Measurements from ENCODE around the gene GIPC2. TPM values are rescaled to one million over a fixed set of nuclear protein-coding genes. Genes with fewer than 3 reads are reported as not detected.
A peak's percentile ranks its signal among the peaks of the same experiment; 100 is the strongest.
"Not testable (repeated sequence)": the region's sequence is repeated elsewhere in the genome, so short reads cannot be mapped to it uniquely, and the experiment has no call there.

GIPC2 gene
- total and polyA plus RNA-seq, 5 donors: 1.3 to 1.8 (median 1.6) TPM

DNA sequence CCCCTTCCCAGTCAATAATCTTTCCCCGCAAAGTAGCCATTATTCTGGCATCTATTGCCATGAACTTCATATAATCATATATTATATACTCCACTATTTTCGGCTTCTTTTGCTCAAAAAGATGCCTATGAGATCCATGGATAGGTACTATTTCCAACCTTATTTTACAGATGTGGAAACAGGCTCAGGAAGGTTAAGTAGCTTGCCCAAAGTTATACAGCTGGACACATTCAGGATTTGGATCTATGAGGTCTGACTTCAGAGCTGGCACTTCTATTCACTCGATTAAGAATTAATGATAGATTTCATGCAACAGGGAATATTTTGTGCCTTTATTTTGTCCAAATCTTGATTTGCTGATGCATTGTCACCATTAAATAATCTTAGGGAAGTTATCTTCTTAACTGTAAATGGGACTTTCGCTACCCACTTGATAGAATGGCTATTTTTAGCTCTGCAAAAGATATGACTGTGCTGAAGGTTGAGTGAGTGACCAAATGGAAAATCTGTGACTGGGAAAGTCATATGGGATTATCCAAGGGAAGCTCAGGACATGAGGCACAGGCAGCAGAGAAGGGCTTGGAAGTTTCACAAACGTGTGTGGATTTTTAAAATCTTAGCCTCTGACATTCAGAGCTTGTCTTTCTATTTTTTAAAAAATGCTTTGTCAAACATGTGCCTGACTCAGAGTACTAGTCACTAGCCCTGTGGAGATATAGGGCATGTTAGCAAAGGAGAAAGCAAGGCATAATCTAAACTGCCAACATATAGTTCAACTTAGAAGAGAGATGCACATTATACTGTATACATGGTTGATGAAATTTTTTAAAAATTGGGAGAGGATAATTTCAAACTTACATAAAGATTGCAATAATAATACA lies 36.5 kb downstream of the GIPC2 start:
- ATAC-seq (peak; percentile 93 to 94), DNase-seq (no peak)
- Histone ChIP-seq H3K9me3 (ENCODE audit: control insufficient read depth, low read length) (no peaks in the 10 kb centered on the region), H3K27me3 (ENCODE audit: control insufficient read depth, insufficient read depth) (no peaks in the 10 kb centered on the region), H3K27ac (ENCODE audit: low read length) (peak overlapping the region; percentile 64), H3K4me3 (ENCODE audit: low read length) (no peak overlapping the region), H3K4me1 (ENCODE audit: control insufficient read depth, insufficient read depth, low read length) (peaks cover 3% of the 10 kb centered on the region)
- WGBS: 56% methylated on average over 5 of the region's 5 CpGs
- intact Hi-C loops (cut with DNase I): no loop called here

DNA sequence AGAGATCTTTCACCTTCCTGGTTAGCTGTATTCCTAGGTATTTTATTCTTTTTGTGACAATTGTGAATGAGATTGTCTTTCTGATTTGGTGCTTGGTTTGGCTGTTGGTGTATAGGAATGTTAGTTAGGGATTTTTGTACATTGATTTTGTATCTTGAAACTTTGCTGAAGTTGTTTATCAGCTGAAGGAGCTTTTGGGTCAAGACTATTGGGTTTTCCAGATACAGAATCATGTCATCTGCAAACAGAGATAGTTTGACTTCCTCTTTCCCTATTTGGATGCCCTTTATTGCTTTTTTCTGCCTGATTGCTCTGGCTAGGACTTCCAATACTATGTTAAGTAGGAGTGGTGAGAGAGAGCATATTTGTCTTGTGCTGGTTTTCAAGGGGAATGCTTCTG lies 38.9 kb downstream of the GIPC2 start:
- H3K4me1 ChIP-seq (ENCODE audit: control insufficient read depth, insufficient read depth, low read length); ATAC-seq; H3K27ac ChIP-seq (ENCODE audit: low read length); H3K4me3 ChIP-seq (ENCODE audit: low read length); H3K9me3 ChIP-seq (ENCODE audit: control insufficient read depth, low read length); intact Hi-C loops (cut with DNase I); H3K27me3 ChIP-seq (ENCODE audit: control insufficient read depth, insufficient read depth); DNase-seq: not testable (repeated sequence)

DNA sequence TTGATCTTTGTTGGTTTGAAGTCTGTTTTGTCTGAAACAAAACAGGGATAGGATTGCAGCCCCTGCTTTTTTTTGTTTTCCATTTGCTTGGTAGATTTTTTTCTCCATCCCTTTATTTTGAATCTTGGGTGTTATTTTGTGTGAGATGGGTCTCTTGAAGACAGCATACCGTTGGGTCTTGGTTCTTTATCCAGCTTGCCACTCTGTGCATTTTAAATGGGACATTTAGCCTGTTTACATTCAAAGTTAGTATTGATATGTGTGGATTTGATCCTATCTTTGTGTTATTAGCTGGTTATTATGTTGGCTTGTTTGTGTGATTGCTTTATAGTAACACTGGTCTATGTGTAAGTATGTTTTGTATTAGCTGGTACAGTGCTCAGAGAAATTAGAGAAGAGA lies 40.9 kb downstream of the GIPC2 start:
- no peak overlapping the region for H3K4me3 ChIP-seq (ENCODE audit: low read length)
- no peaks in the 10 kb centered on the region for H3K4me1 ChIP-seq (ENCODE audit: control insufficient read depth, insufficient read depth, low read length)
- no peak overlapping the region for H3K27ac ChIP-seq (ENCODE audit: low read length)
- no peak for DNase-seq
- no peaks in the 10 kb centered on the region for H3K9me3 ChIP-seq (ENCODE audit: control insufficient read depth, low read length)
- intact Hi-C loops (cut with DNase I): no loop called here
- no peak for ATAC-seq
- no peaks in the 10 kb centered on the region for H3K27me3 ChIP-seq (ENCODE audit: control insufficient read depth, insufficient read depth)
- WGBS: 79% methylated on average over 1 of the region's 1 CpG

DNA sequence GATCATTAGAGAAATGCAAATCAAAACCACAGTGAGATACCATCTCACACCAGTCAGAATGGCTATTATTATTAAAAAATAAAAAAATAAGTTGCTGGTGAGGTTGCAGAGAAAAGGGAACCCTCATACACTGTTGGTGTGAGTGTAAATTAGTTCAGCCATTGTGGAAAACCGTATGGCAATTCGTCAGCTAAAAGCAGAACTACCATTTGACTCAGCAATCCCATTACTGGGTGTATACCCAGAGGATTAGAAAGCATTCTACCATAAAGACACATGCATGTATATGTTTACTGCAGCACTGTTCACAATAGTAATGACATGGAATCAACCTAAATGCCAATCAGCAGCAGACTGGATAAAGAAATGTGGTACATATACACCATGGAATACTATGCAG lies 42.2 kb downstream of the GIPC2 start:
- Histone ChIP-seq H3K9me3 (ENCODE audit: control insufficient read depth, low read length) (no peaks in the 10 kb centered on the region), H3K4me1 (ENCODE audit: control insufficient read depth, insufficient read depth, low read length) (no peaks in the 10 kb centered on the region), H3K4me3 (ENCODE audit: low read length) (no peak overlapping the region), H3K27me3 (ENCODE audit: control insufficient read depth, insufficient read depth) (no peaks in the 10 kb centered on the region), H3K27ac (ENCODE audit: low read length) (no peak overlapping the region)
- 83% methylated on average over 2 of the region's 2 CpGs for WGBS
- DNase-seq (no peak), ATAC-seq (no peak)
- intact Hi-C loops (cut with DNase I): no loop called here

DNA sequence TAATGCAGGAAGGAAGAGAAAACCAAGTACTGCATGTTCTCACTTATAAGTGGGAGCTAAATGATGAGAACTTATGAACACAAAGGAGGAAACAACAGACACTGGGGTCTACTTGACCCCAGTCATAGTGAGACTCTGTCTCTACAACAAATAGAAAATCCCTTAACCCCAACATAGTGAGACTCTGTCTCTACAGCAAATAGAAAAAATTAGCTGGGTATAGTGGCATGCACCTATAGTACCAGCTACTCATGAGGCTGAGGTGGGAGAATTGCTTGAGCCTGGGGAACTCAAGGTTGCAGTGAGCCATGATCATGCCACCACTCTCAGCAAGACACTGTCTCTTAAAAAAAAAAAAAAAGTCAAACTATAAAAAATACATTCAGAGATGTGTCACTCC lies 42.7 kb downstream of the GIPC2 start:
- Histone ChIP-seq H3K27ac (ENCODE audit: low read length) (no peak overlapping the region), H3K4me3 (ENCODE audit: low read length) (no peak overlapping the region), H3K9me3 (ENCODE audit: control insufficient read depth, low read length) (no peaks in the 10 kb centered on the region), H3K27me3 (ENCODE audit: control insufficient read depth, insufficient read depth) (no peaks in the 10 kb centered on the region), H3K4me1 (ENCODE audit: control insufficient read depth, insufficient read depth, low read length) (no peaks in the 10 kb centered on the region)
- intact Hi-C loops (cut with DNase I): no loop called here
- no peak for ATAC-seq
- DNase-seq: no peak

DNA sequence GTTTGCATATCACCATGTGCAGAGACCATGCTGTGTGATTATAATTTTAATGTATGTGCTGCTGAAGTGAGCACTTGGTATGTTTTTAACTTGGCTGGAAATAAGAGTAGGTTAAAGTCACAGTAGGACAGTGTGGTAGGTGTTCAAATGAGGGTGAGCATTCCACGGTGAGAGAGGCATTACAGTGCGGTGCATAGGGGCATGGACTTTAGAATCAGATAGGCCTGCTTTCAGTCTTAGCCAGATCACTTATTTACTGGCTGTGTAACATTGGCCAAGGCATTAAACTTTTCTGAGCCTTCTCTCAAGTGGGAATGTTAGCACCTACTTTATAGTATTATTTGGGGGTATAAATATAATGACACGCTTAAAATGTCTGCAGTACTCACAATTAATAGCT lies 43.2 kb downstream of the GIPC2 start:
- Histone ChIP-seq H3K4me3 (ENCODE audit: low read length) (no peak overlapping the region), H3K27ac (ENCODE audit: low read length) (no peak overlapping the region), H3K9me3 (ENCODE audit: control insufficient read depth, low read length) (no peaks in the 10 kb centered on the region), H3K27me3 (ENCODE audit: control insufficient read depth, insufficient read depth) (no peaks in the 10 kb centered on the region), H3K4me1 (ENCODE audit: control insufficient read depth, insufficient read depth, low read length) (no peaks in the 10 kb centered on the region)
- WGBS: 87% methylated on average over 3 of the region's 3 CpGs
- DNase-seq (no peak), ATAC-seq (no peak)
- intact Hi-C loops (cut with DNase I): no loop called here

DNA sequence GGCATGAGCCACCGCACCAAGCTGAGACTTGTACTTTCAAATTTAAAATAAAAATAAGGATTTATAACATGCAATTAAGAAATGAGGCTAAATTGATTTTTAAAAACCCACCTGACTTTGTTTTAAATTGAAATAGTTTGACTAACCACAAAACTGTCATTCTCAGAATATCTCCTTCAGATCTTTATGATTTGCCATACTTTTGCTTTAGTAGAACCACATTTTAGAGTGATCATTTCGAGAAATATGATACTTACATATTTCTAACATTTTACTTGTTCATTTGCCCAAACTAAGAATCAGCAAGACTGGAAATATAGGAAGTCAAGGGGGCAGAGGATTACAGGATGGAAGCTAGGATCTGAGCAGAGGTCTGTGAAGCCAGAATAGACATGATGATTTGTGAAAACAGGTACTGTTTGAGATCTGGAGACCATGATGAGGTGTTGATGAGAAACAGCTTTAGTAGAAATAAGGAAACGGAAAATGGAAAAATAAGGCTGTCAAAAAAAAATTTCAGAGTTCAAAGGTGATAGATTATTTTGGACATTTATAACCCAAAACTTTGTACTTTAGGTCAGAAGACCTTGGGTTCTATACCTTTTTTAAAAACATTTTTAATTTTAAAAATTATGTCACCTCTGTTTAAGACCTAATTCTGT lies 44.8 kb downstream of the GIPC2 start:
- Histone ChIP-seq H3K27ac (ENCODE audit: low read length) (no peak overlapping the region), H3K27me3 (ENCODE audit: control insufficient read depth, insufficient read depth) (no peaks in the 10 kb centered on the region), H3K4me3 (ENCODE audit: low read length) (no peak overlapping the region), H3K4me1 (ENCODE audit: control insufficient read depth, insufficient read depth, low read length) (no peaks in the 10 kb centered on the region), H3K9me3 (ENCODE audit: control insufficient read depth, low read length) (no peaks in the 10 kb centered on the region)
- DNase-seq (no peak), ATAC-seq (no peak)
- 93% methylated on average over 3 of the region's 3 CpGs for WGBS
- intact Hi-C loops (cut with DNase I): loop anchor here in 1 of 4 donors (10.0 kb wide), 1 partner anchor 46 kb away; the partner anchor contains the start of gene GIPC2

DNA sequence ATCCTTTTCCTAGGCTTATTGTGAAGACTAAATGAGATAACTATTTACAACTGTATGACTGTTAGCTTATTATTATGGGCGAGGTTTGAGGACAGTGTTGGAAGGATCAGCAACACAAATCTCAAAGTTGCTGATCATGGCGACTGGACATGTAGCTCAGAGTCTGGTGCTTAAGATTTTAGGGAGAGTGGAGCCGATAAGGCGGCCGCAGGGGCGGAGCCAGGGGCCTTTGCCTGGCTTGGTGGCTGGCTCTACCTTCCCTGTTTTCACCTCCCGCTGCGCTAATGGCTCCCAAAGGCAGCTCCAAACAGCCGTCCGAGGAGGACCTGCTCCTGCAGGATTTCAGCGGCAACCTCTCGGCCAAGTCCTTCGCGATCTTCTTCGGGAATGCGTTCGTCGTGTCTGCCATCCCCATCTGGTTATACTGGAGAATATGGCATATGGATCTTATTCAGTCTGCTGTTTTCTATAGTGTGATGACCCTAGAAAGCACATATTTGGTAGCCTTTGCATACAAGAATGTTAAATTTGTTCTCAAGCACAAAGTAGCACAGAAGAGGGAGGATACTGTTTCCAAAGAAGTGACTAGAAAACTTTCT lies 45.5 kb downstream of the GIPC2 start:
- H3K27me3 ChIP-seq (ENCODE audit: control insufficient read depth, insufficient read depth): no peaks in the 10 kb centered on the region
- H3K4me1 ChIP-seq (ENCODE audit: control insufficient read depth, insufficient read depth, low read length): no peaks in the 10 kb centered on the region
- ATAC-seq (no peak), DNase-seq (peak in 1 of 3 donors; percentile 55)
- H3K9me3 ChIP-seq (ENCODE audit: control insufficient read depth, low read length): no peaks in the 10 kb centered on the region
- H3K4me3 ChIP-seq (ENCODE audit: low read length): no peak overlapping the region
- WGBS: 91% methylated on average over 18 of the region's 18 CpGs
- H3K27ac ChIP-seq (ENCODE audit: low read length): no peak overlapping the region
- intact Hi-C loops (cut with DNase I): loop anchor here in 1 of 4 donors (10.0 kb wide), 1 partner anchor 47 kb away; the partner anchor contains the start of gene GIPC2

DNA sequence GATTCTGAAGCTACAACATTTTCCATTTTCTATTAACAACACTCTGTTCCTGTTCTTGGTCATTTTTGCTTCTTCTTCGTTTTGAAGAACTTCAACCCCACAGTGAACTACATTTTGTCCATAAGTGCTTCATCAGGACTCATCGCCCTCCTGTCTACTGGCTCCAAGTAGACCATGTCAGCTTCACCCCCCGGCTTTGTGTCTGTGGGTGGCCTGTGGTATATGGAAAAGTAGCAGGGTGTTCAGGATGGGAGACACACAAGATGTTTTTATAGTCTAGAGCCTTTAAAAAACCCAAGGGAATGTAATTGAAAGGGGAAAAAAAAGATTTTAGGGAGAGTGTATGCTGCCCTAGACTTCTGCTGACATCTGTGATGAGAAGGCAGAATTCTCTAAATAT lies 46.1 kb downstream of the GIPC2 start:
- H3K9me3 ChIP-seq (ENCODE audit: control insufficient read depth, low read length): no peaks in the 10 kb centered on the region
- ATAC-seq (no peak), DNase-seq (no peak)
- intact Hi-C loops (cut with DNase I): loop anchor here in 1 of 4 donors (10.0 kb wide), 1 partner anchor 47 kb away; the partner anchor contains the start of gene GIPC2
- H3K4me1 ChIP-seq (ENCODE audit: control insufficient read depth, insufficient read depth, low read length): no peaks in the 10 kb centered on the region
- no peak overlapping the region for H3K4me3 ChIP-seq (ENCODE audit: low read length)
- WGBS: 91% methylated on average over 3 of the region's 3 CpGs
- H3K27me3 ChIP-seq (ENCODE audit: control insufficient read depth, insufficient read depth): no peaks in the 10 kb centered on the region
- H3K27ac ChIP-seq (ENCODE audit: low read length): no peak overlapping the region

DNA sequence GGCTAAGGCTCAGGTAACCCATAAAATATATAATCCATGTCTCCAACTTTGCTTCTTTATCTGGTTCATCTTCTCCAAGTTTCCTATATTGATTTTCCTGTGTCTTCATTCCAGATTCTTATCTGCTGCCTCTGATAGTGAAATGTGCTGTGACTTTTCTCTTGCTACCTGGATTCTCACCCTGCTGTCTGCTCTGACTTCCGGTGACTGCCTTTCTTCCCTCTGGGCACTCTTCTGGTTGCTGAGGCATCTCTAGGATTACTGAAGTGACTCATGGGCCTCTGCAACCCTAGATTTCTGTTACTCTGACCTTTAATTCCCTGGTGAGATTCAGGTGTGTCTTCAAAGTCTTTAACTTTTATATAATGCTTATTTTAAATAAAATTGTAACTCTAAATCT lies 46.9 kb downstream of the GIPC2 start:
- H3K27me3 ChIP-seq (ENCODE audit: control insufficient read depth, insufficient read depth): no peaks in the 10 kb centered on the region
- H3K27ac ChIP-seq (ENCODE audit: low read length): no peak overlapping the region
- H3K9me3 ChIP-seq (ENCODE audit: control insufficient read depth, low read length): no peaks in the 10 kb centered on the region
- no peak for DNase-seq
- 82% methylated on average over 1 of the region's 1 CpG for WGBS
- H3K4me1 ChIP-seq (ENCODE audit: control insufficient read depth, insufficient read depth, low read length): no peaks in the 10 kb centered on the region
- no peak overlapping the region for H3K4me3 ChIP-seq (ENCODE audit: low read length)
- ATAC-seq: no peak
- intact Hi-C loops (cut with DNase I): loop anchor here in 1 of 4 donors (10.0 kb wide), 1 partner anchor 48 kb away; the partner anchor contains the start of gene GIPC2

DNA sequence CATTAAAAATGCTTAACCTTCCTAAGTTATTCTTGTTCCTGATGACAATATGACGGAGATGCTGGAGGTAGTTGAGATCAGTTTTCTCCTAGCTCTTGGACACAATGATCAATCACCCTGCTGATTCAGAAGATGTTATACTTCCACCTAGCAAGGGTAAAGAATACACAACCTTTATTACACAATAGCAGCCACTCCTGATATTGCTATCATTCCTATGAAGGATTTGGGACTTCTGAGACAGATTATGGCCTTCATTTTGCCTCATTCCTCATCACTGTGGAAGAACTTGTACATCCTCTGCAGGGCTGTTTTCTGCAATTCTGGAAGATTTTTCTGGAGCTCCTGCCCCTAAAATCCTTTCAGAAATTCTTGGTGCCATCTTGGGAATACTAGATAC lies 47.8 kb downstream of the GIPC2 start:
- intact Hi-C loops (cut with DNase I): loop anchor here in 1 of 4 donors (10.0 kb wide), 1 partner anchor 49 kb away; the partner anchor contains the start of gene GIPC2
- no peaks in the 10 kb centered on the region for H3K9me3 ChIP-seq (ENCODE audit: control insufficient read depth, low read length)
- DNase-seq (no peak), ATAC-seq (no peak)
- whole genome bisulfite sequencing: 97% methylated on average over 1 of the region's 1 CpG
- no peaks in the 10 kb centered on the region for H3K4me1 ChIP-seq (ENCODE audit: control insufficient read depth, insufficient read depth, low read length)
- H3K4me3 ChIP-seq (ENCODE audit: low read length): no peak overlapping the region
- no peaks in the 10 kb centered on the region for H3K27me3 ChIP-seq (ENCODE audit: control insufficient read depth, insufficient read depth)
- H3K27ac ChIP-seq (ENCODE audit: low read length): no peak overlapping the region

All from right cardiac atrium (tissue), 5 donors.